ENCODE results near the gene OGG1.

- TF ChIP-seq POLR2A (IDR thresholded peaks at IDR 0.05) (no peak), CTCF (IDR thresholded peaks at IDR 0.05) (no peak)
Observed at GRCh38 chr3:9703240-9703639, 46.5 kb upstream of the OGG1 start.
